Measurements from ENCODE around the gene SLC25A21. TPM values are rescaled to one million over a fixed set of nuclear protein-coding genes. Genes with fewer than 3 reads are reported as not detected.

The SLC25A21 gene
- total RNA-seq, 1 experiment from 2014 or later: 7.1 TPM

DNA sequence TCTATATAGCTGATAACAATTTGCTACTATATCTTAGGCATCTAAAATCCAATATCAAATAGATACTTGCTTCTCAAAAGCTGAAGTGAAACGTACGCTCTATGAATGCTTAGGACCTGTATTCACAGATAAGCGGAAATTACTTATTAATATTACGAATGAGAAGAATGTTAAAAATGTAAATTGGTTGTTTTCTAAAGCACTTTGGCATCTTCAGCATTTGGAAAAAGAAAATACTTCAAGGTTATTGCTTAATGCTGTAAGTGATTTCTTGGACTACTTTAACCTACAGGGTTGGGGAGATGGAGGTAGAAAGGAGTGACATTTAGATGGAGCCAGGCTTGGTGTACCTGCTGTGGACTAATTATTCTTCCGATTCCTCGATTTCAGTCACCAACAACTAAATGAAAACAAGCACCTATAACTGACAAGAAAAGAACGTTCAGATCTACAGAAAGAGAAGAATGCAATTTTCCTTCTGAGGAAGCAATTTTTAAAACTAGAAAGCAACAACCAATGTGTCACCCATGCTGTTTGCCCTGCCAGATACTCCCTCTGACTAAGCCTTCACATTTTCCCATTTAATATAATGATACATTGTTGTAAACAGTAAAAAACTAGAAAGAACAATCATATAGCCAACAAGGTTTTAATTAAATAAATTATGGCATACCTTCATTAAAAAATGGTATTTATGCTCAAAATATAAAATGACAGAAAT lies 49.3 kb downstream of the SLC25A21 start:
- no peak overlapping the region for H2AK5ac ChIP-seq (ENCODE audit: insufficient read length, low read length)
- H2BK5ac ChIP-seq (ENCODE audit: insufficient read length, low read length): no peak overlapping the region
- no peak overlapping the region for H3T11ph ChIP-seq (ENCODE audit: low read length)
- Mint-ChIP-seq H3K27me3 (ENCODE audit: low read depth) (no peaks in the 10 kb centered on the region), H3K9me3 (peaks cover 1 to 2% of the 10 kb centered on the region in 2 experiments; a peak in 3 of 5 replicates), H3K27ac (no peak overlapping the region), H3K36me3 (ENCODE audit: insufficient read depth in 1 of 3, low read depth in 3 of 3) (peaks cover 1 to 12% (median 4%) of the 10 kb centered on the region in 3 experiments; a peak in 5 of 7 replicates), H3K4me1 (peaks cover 2 to 6% of the 10 kb centered on the region in 2 experiments), H3K4me3 (no peak overlapping the region)
- TF ChIP-seq, protein P1, sequence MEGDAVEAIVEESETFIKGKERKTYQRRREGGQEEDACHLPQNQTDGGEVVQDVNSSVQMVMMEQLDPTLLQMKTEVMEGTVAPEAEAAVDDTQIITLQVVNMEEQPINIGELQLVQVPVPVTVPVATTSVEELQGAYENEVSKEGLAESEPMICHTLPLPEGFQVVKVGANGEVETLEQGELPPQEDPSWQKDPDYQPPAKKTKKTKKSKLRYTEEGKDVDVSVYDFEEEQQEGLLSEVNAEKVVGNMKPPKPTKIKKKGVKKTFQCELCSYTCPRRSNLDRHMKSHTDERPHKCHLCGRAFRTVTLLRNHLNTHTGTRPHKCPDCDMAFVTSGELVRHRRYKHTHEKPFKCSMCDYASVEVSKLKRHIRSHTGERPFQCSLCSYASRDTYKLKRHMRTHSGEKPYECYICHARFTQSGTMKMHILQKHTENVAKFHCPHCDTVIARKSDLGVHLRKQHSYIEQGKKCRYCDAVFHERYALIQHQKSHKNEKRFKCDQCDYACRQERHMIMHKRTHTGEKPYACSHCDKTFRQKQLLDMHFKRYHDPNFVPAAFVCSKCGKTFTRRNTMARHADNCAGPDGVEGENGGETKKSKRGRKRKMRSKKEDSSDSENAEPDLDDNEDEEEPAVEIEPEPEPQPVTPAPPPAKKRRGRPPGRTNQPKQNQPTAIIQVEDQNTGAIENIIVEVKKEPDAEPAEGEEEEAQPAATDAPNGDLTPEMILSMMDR (conservative IDR thresholded peaks at IDR 0.05): no peak
- H2BK120ac ChIP-seq (ENCODE audit: low read depth, low read length, poor library complexity, severe bottlenecking): no peak overlapping the region
- no peaks in the 10 kb centered on the region for H3K9me3 ChIP-seq (ENCODE audit: control insufficient read depth, low read depth, low read length)
- H3K4me2 ChIP-seq (ENCODE audit: insufficient read depth, insufficient read length, low read length): no peak overlapping the region
- no peak overlapping the region for H4K91ac ChIP-seq (ENCODE audit: insufficient read length, low read depth, low read length)
- H3K18ac ChIP-seq (ENCODE audit: insufficient read length, low read depth, low read length): no peak overlapping the region
- no peaks in the 10 kb centered on the region for H3K79me1 ChIP-seq (ENCODE audit: insufficient read depth, low read depth, low read length, poor library complexity, severe bottlenecking)
- H3K79me2 ChIP-seq (ENCODE audit: insufficient read depth, low read length): no peaks in the 10 kb centered on the region
- H3K14ac ChIP-seq (ENCODE audit: insufficient read depth, low read length): no peak overlapping the region
- no peak overlapping the region for H3K27ac ChIP-seq (ENCODE audit: insufficient read length, low read depth, low read length)
- no peak overlapping the region for H2BK12ac ChIP-seq (ENCODE audit: insufficient read length, low read depth, low read length)
- no peak overlapping the region for H3K56ac ChIP-seq (ENCODE audit: insufficient read length, low read depth, low read length)
- no peaks in the 10 kb centered on the region for H4K20me1 ChIP-seq (ENCODE audit: control insufficient read depth, insufficient read depth, insufficient read length)
- H3K27me3 ChIP-seq (ENCODE audit: insufficient read depth, low read length): no peaks in the 10 kb centered on the region
- H2AFZ ChIP-seq (ENCODE audit: low read length): no peak overlapping the region
- no peak for DNase-seq
- no peaks in the 10 kb centered on the region for H3K23me2 ChIP-seq (ENCODE audit: insufficient read length, low read depth, low read length, poor library complexity, severe bottlenecking)
- no peak overlapping the region for H3K23ac ChIP-seq (ENCODE audit: insufficient read length, low read depth, low read length)
- no peak overlapping the region for H2BK20ac ChIP-seq (ENCODE audit: low read depth, low read length, poor library complexity, severe bottlenecking)
- no peaks in the 10 kb centered on the region for H3K4me1 ChIP-seq (ENCODE audit: insufficient read depth, low read length)
- no peak overlapping the region for H4K8ac ChIP-seq (replicated peaks; ENCODE audit: insufficient read length, low read depth, low read length)
- no peak overlapping the region for H2BK15ac ChIP-seq (ENCODE audit: low read depth, low read length)
- no peak overlapping the region for H4K5ac ChIP-seq (ENCODE audit: insufficient read length, low read depth, low read length)
- no peak overlapping the region for H3K4ac ChIP-seq (ENCODE audit: low read depth, low read length)
- WGBS (ENCODE audit: extremely low coverage, insufficient read length, low lambda C conversion rate): 100% methylated on average over 1 of the region's 7 CpGs
- H3K9ac ChIP-seq (ENCODE audit: extremely low read depth, insufficient read length, low read length): no peak overlapping the region

All from H9 (cell line).